Lung microvascular endothelial cell (primary cell): ENCODE data around the gene KRT17. TPM values are rescaled to one million over a fixed set of nuclear protein-coding genes. Genes with fewer than 3 reads are reported as not detected.
"Not testable (repeated sequence)": the region's sequence is repeated elsewhere in the genome, so short reads cannot be mapped to it uniquely, and the experiment has no call there.

Experiments
- DNase-seq, 2 donors: peaks; one replicate each; pipeline versions ENCODE4 v3.0.0 to v3.0.0-alpha.2; 2010; ENCODE audit warnings: low read depth in 2 of 2
- total RNA-seq: library from RNA; depleted of rRNA; stranded (reverse); fragments of >200 nt; gene quantifications from 2 replicates; pipeline ENCODE4 v1.2.1, GENCODE V29; 2014

KRT17 gene
- total RNA-seq, 1 donor from 2014 or later, result not detected

GRCh38 chr17:41621435-41621817 lies 2.9 kb downstream of the KRT17 start:
- not testable (repeated sequence) for DNase-seq

GRCh38 chr17:41620583-41621434 lies 3.6 kb downstream of the KRT17 start:
- no peak for DNase-seq

GRCh38 chr17:41619927-41620582 lies 4.3 kb downstream of the KRT17 start:
- DNase-seq, result not testable (repeated sequence)

GRCh38 chr17:41619036-41619926 lies 5.1 kb downstream of the KRT17 start:
- DNase-seq, result no peak

- DNase-seq, result no peak
Observed at GRCh38 chr17:41618341-41619035, 5.9 kb downstream of the KRT17 start.

GRCh38 chr17:41617698-41618097 lies 6.7 kb downstream of the KRT17 start:
- DNase-seq, result no peak

GRCh38 chr17:41617136-41617535 lies 7.2 kb downstream of the KRT17 start:
- DNase-seq, result no peak

GRCh38 chr17:41616486-41616885 lies 7.9 kb downstream of the KRT17 start:
- not testable (repeated sequence) for DNase-seq

GRCh38 chr17:41615454-41615853 lies 8.9 kb downstream of the KRT17 start:
- DNase-seq, result no peak

- DNase-seq, result not testable (repeated sequence)
Observed at GRCh38 chr17:41614767-41615166, 9.6 kb downstream of the KRT17 start.

- DNase-seq, result no peak
Observed at GRCh38 chr17:41614098-41614497, 10.3 kb downstream of the KRT17 start.

- DNase-seq, result no peak
Observed at GRCh38 chr17:41613277-41614082, 10.9 kb downstream of the KRT17 start.

GRCh38 chr17:41612376-41613160 lies 11.8 kb downstream of the KRT17 start, which contains the start of gene KRT16:
Gene KRT16, minus strand, starts transcription at chr17:41612767. Its CDS starts 79 bp downstream, at chr17:41612688.
- not testable (repeated sequence) for DNase-seq

- DNase-seq, result no peak
Observed at GRCh38 chr17:41610965-41611640, 13.3 kb downstream of the KRT17 start.

- DNase-seq, result not testable (repeated sequence)
Observed at GRCh38 chr17:41610061-41610517, 14.3 kb downstream of the KRT17 start.

- not testable (repeated sequence) for DNase-seq
Observed at GRCh38 chr17:41606930-41607329, 17.4 kb downstream of the KRT17 start.

- DNase-seq, result no peak
Observed at GRCh38 chr17:41602524-41602923, 21.9 kb downstream of the KRT17 start.

GRCh38 chr17:41600318-41600717 lies 24.1 kb downstream of the KRT17 start:
- DNase-seq, result no peak

- DNase-seq, result no peak
Observed at GRCh38 chr17:41599680-41600079, 24.7 kb downstream of the KRT17 start.
